Ovary (tissue), 9 donors: ENCODE measurements around the gene SLC16A10. TPM values are rescaled to one million over a fixed set of nuclear protein-coding genes. Genes with fewer than 3 reads are reported as not detected.
A peak's percentile ranks its signal among the peaks of the same experiment; 100 is the strongest.

Experiments
- DNase-seq, 5 donors: peaks; one replicate each; pipeline ENCODE4 v3.0.0-alpha.2; 2019 to 2020
- H3K27ac ChIP-seq, 2 donors: fragments of 200-600 bp; one replicate each; pipeline versions ENCODE4 v1.5.1 to v1.8.0; 2019 to 2022
- H3K27me3 ChIP-seq: fragments of 200-600 bp; one replicate; pipeline ENCODE4 v1.8.0; 2022
- H3K36me3 ChIP-seq: fragments of 200-600 bp; sonication (generic); one replicate; pipeline ENCODE4 v1.5.1; 2019
- H3K4me1 ChIP-seq: one replicate; pipeline ENCODE4 v1.8.1; 2013; ENCODE audit warnings: mild to moderate bottlenecking, moderate library complexity; ENCODE audit not compliant: insufficient read depth
- H3K4me3 ChIP-seq: fragments of 200-600 bp; sonication (generic); one replicate; pipeline ENCODE4 v1.5.1; 2017
- H3K9me3 ChIP-seq, 2 donors: fragments of 200-600 bp in 1 of 2; sonication (generic) in 1 of 2; one replicate each; pipeline versions ENCODE4 v1.5.1 to v1.8.1; 2013 to 2019; ENCODE audit warnings: mild to moderate bottlenecking in 1 of 2, moderate library complexity in 1 of 2
- EP300 ChIP-seq: sonication (generic); formaldehyde crosslinking; IDR thresholded peaks from one replicate; pipeline ENCODE4 v1.6.1; 2017; ENCODE audit warnings: antibody characterized with exemption
- POLR2A ChIP-seq: fragments of 450-650 bp; IDR thresholded peaks from one replicate; pipeline ENCODE4 v1.6.1; 2017; ENCODE audit warnings: antibody characterized with exemption, mild to moderate bottlenecking, moderate library complexity
- WGBS, 3 donors: extraction: QIAGEN DNeasy Blood & Tissue Kit in 1 of 3; methylation state at CpG; one replicate each; pipeline versions ENCODE4 v1.1.5 to v1.1.7; 2013 to 2017; 5-methylcytosine and 5-hydroxymethylcytosine counted together
- intact Hi-C, 4 donors: fragments of 100-400 bp; cut with DNase I; formaldehyde crosslinking; loops; one replicate each; pipeline versions ENCODE4 v1.11.0 to v1.15.1; 2022 to 2023
- polyA plus RNA-seq, 2 donors: library from polyadenylated mRNA; stranded (reverse); fragments of 200-250 nt in 1 of 2; fragments of 350-450 nt in 1 of 2; fragmentation: Illumina TruSeq in 1 of 2; extraction: RNeasy Lipid Tissue Mini Kit (QIAGEN cat#74804) in 1 of 2; gene quantifications; one replicate each; pipeline ENCODE4 v1.2.3, GENCODE V29; 2013 to 2014
- total RNA-seq, 7 donors: library from RNA; depleted of rRNA in 2 of 7; stranded (reverse); fragments of >200 nt in 2 of 7; fragmentation: NEBNext Ultra II Directional in 3 of 7; extraction: Animal tissue kit (Norgen Biotek cat#: 25700) in 3 of 7; gene quantifications; one replicate each; pipeline versions ENCODE4 v1.1.0 to v1.2.4, GENCODE V29; 2016 to 2023
- TF ChIP-seq, protein P1 (sequence below), 3 donors: fragments of 450-650 bp in 2 of 3; fragments of 200-600 bp in 1 of 3; IDR thresholded peaks; one replicate each; pipeline versions ENCODE4 v1.5.1 to v1.8.0; 2016 to 2022; ENCODE audit warnings: antibody characterized with exemption in 3 of 3, mild to moderate bottlenecking in 1 of 3
- donor health status: DM: no; HTN: no; CAD: no; lungs with moderate emphysema.
- donor health status: DM: no; HTN: no; CAD: no.
- donor health status: Bipolar disorder and iron deficiency.
- donor health status: DM: yes; HTN: yes; CAD: no.
- donor health status: DM: no; HTN: no; CAD: no.
- donor health status: DM: yes; HTN: yes; CAD: no.

Gene SLC16A10
- total and polyA plus RNA-seq, 9 donors = 0.80 to 10.8 (median 4.0) TPM

DNA sequence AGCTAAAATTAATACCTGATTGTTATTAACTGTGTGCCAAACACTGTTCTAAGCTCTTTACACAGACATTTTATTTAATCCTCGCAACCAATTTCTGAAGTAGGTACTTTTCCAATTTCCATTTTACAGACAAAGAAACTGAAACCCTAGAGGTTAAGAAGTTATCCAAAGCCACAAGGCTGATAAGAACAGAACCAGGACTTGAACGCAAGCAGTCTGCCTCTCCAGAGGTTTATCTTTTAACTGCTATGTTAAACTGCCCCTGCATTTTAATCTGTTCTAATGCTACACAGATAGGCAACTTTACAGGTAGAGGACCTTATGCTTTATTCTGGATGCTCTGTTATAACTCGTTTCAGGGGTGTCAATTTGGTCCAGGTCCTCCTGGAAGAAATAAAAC is 118.2 kb downstream of the SLC16A10 start:
- intact Hi-C loops = no loop called here
- 73 to 80% (median 75%) methylated on average over 3 of the region's 3 CpGs for WGBS, 3 donors
- no peak overlapping the region for H3K4me3 ChIP-seq
- no peaks in the 10 kb centered on the region for H3K27me3 ChIP-seq
- no peak for TF ChIP-seq EP300
- TF ChIP-seq POLR2A = no peak
- TF ChIP-seq, protein P1, sequence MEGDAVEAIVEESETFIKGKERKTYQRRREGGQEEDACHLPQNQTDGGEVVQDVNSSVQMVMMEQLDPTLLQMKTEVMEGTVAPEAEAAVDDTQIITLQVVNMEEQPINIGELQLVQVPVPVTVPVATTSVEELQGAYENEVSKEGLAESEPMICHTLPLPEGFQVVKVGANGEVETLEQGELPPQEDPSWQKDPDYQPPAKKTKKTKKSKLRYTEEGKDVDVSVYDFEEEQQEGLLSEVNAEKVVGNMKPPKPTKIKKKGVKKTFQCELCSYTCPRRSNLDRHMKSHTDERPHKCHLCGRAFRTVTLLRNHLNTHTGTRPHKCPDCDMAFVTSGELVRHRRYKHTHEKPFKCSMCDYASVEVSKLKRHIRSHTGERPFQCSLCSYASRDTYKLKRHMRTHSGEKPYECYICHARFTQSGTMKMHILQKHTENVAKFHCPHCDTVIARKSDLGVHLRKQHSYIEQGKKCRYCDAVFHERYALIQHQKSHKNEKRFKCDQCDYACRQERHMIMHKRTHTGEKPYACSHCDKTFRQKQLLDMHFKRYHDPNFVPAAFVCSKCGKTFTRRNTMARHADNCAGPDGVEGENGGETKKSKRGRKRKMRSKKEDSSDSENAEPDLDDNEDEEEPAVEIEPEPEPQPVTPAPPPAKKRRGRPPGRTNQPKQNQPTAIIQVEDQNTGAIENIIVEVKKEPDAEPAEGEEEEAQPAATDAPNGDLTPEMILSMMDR (IDR thresholded peaks at IDR 0.05) = no peak
- no peak overlapping the region for H3K27ac ChIP-seq
- no peaks in the 10 kb centered on the region for H3K36me3 ChIP-seq
- H3K4me1 ChIP-seq = no peaks in the 10 kb centered on the region
- DNase-seq = no peak
- no peaks in the 10 kb centered on the region for H3K9me3 ChIP-seq

GRCh38 chr6:111207141-111207858 is 120.0 kb downstream of the SLC16A10 start:
- no peaks in the 10 kb centered on the region for H3K27me3 ChIP-seq
- intact Hi-C loops = no loop called here

DNA sequence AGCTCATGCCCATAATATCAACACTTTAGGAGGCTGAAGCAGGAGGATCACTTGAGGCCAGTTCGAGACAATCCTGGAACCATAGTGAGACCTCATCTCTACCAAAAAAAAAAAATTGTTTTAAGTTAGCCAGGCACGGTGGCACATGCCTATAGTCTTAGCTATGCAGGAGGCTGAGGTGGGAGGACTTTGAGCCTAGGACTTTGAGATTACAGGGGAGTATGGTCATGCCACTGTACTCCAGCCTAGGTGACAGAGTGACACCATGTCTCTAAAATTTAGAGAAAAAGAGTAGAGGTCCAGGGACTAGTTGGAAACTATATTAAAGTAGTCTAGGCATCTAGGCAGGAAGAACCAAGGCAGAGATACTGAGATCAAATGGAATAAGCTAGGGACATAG is 121.6 kb downstream of the SLC16A10 start:
- intact Hi-C loops = loop anchor here in 1 of 4 donors (2.0 kb wide), 1 partner anchor 198 kb away; no protein-coding TSS in a partner anchor

More at GRCh38 chr6:111207141-111207858, 120.0 kb downstream of the SLC16A10 start:
- no peak for DNase-seq
- 52 to 67% (median 55%) methylated on average over 4 of the region's 4 CpGs for WGBS, 3 donors
- Histone ChIP-seq H3K4me3 (no peak overlapping the region), H3K36me3 (no peaks in the 10 kb centered on the region), H3K27ac (no peak overlapping the region), H3K9me3 (no peaks in the 10 kb centered on the region), H3K4me1 (no peaks in the 10 kb centered on the region)
- no peak for TF ChIP-seq EP300
- TF ChIP-seq, protein P1 (IDR thresholded peaks at IDR 0.05) = no peak
- no peak for TF ChIP-seq POLR2A

DNA sequence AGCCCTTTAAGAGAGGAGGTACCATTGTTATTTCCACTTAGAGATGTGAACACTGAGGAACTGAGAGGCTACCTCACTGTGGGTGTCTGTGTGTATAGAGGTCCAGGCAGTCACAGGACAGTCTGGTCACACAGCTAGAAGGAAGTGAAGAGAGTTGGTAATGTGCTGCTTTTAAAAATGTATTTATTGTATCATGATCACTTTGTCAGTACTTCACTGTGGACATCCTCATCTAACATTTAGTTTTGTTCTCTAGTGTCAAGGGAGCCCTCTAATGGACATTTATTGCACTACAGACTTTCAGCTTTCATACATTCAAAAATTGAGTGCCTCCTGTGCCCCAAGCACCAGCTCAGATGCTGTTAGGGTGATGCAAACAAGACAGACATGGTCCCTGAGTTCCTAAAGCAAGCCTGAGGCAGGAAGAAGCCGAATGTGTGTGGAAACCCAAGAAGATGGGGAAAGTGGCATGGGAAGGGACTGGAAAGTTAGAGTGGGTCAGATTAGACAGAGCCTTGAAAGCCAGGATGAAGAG is 123.0 kb downstream of the SLC16A10 start:
- TF ChIP-seq, protein P1 (IDR thresholded peaks at IDR 0.05) = peak; percentile 24 to 33 (median 32)
- TF ChIP-seq POLR2A = no peak
- no peaks in the 10 kb centered on the region for H3K27me3 ChIP-seq
- H3K9me3 ChIP-seq = no peaks in the 10 kb centered on the region
- DNase-seq = no peak
- intact Hi-C loops = loop anchor here in 2 of 4 donors (5.0 to 10.0 kb wide), 2 partner anchors 193 to 205 kb away; no protein-coding TSS in a partner anchor
- WGBS, 3 donors = 42 to 47% (median 46%) methylated on average over 1 of the region's 1 CpG
- H3K4me3 ChIP-seq = no peak overlapping the region
- H3K27ac ChIP-seq = no peak overlapping the region
- no peaks in the 10 kb centered on the region for H3K36me3 ChIP-seq
- no peaks in the 10 kb centered on the region for H3K4me1 ChIP-seq

More for the DNA sequence above, 121.6 kb downstream of the SLC16A10 start:
- 86 to 90% (median 88%) methylated on average over 2 of the region's 2 CpGs for WGBS, 3 donors
- H3K9me3 ChIP-seq = no peaks in the 10 kb centered on the region
- no peaks in the 10 kb centered on the region for H3K4me1 ChIP-seq
- no peaks in the 10 kb centered on the region for H3K27me3 ChIP-seq
- no peak overlapping the region for H3K4me3 ChIP-seq
- H3K27ac ChIP-seq = no peak overlapping the region
- no peaks in the 10 kb centered on the region for H3K36me3 ChIP-seq
- TF ChIP-seq EP300 (no peak), POLR2A (no peak)
- TF ChIP-seq, protein P1 (IDR thresholded peaks at IDR 0.05) = no peak
- DNase-seq = no peak
